GM18519 (cell line): ENCODE measurements around the gene KNTC1.
"Not testable (repeated sequence)": the region's sequence is repeated elsewhere in the genome, so short reads cannot be mapped to it uniquely, and the experiment has no call there.

Experiments used
- ATAC-seq: cut with Tn5 transposase; IDR thresholded peaks from one replicate; pipeline ENCODE4 v1.9.1; 2021; ENCODE audit warnings: mild to moderate bottlenecking, moderate library complexity; ENCODE audit not compliant: unreplicated experiment, low FRiP score

The KNTC1 gene

GRCh38 chr12:122558745-122559641, 31.9 kb downstream of the KNTC1 start:
- no peak for ATAC-seq

- ATAC-seq = no peak
These were observed 33.1 kb downstream of the KNTC1 start for GRCh38 chr12:122560138-122560537.

DNA sequence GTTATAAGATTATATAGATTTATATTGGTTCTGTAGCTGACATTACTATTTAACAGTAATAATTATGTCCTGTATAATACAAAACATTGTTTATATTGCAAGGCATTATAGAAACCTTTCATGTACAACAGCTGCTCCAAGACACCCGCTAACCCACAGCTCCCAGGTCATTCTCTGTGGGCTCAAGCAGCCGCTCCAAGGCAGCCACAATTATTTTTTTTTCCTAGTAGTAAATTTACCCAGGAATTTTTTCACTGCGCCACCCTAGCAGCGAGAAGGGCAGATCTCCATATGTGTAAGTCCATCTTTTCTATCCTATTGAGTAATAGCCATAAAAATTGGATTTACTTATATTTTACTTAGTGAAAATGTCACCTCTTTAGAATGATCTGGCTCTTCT, 36.3 kb downstream of the KNTC1 start:
- ATAC-seq = no peak

GRCh38 chr12:122566816-122567215, 39.8 kb downstream of the KNTC1 start:
- ATAC-seq = not testable (repeated sequence)

GRCh38 chr12:122569288-122569687, 42.2 kb downstream of the KNTC1 start:
- ATAC-seq = no peak

GRCh38 chr12:122570006-122570405, 43.0 kb downstream of the KNTC1 start:
- ATAC-seq = not testable (repeated sequence)

DNA sequence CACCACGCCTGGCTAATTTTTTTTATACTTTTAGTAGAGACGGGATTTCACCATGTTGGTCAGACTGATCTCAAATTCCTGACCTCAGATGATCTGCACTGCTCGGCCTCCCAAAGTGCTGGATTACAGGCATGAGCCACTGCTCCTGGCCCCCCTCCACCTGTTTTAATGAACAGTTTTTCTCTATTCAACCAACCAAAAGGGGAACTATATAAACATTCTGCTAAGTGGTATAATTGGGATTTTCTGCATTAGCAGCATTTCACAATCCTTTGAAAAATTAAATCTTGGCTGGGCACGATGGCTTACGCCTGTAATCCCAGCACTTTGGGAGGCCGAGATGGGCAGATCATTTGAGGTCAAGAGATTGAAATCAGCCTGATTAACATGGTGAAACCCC, 44.8 kb downstream of the KNTC1 start:
- ATAC-seq = no peak

DNA sequence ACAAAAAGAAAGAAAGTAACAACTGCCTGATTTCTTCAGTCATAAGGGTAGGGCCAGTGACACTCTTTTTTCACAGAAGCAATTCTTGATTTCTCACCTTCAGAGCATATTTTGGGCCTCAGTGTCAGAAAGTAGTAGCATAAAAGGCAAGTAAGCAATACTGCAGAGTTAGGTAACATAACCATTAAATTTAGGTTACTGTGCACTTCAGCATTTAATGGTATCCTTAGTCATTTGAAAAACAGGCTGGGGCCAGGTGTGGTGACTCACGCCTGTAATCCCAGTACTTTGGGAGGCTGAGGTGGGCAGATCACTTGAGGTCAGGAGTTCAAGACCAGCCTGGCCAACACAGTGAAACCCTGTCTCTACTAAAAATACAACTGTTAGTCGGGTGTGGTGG, 56.2 kb downstream of the KNTC1 start:
- not testable (repeated sequence) for ATAC-seq

- ATAC-seq = no peak
These were observed 57.3 kb downstream of the KNTC1 start for GRCh38 chr12:122584177-122584863.

GRCh38 chr12:122590990-122591389, 63.9 kb downstream of the KNTC1 start:
- ATAC-seq = no peak

GRCh38 chr12:122591966-122592365, 64.9 kb downstream of the KNTC1 start:
- ATAC-seq = not testable (repeated sequence)

GRCh38 chr12:122592543-122592942, 65.5 kb downstream of the KNTC1 start:
- ATAC-seq = not testable (repeated sequence)

- no peak for ATAC-seq
These were observed 66.9 kb downstream of the KNTC1 start for GRCh38 chr12:122593910-122594309.

DNA sequence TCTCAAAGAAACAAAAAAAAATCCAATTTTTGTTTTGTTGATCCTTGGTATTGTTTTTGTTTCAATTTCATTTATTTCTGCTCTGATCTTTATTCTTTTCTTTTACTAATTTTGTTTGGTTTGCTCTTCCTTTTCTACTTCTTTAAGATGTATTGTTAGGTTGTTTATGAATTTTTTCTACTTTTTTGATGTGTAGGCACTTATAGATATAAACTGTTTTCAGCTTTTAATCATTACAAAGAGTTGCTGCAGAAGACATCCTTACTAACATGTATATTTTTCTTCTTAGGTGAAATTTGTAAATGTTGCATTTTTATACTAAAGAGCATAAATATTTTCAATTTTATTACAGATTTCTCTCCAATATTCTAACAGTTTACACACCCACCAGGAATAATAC, 69.8 kb downstream of the KNTC1 start:
- ATAC-seq = no peak

DNA sequence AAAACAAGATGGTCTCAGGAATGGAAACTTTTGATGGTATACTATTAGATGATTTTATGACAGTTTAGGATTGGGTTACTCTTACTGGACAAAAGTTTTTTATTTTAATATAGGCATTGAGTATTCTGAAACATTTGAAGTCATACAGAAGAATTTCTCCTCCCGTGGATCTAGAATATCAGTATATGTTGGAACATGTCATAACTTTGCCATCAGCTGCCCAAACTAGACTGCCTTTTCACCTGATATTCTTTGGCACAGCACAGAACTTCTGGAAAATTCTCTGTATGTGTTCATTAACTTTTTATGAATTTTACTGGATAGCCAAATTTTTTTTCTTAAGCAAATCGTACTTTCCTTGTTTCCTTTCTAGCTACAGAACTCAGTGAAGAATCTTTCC, 75.4 kb downstream of the KNTC1 start:
- ATAC-seq = no peak

DNA sequence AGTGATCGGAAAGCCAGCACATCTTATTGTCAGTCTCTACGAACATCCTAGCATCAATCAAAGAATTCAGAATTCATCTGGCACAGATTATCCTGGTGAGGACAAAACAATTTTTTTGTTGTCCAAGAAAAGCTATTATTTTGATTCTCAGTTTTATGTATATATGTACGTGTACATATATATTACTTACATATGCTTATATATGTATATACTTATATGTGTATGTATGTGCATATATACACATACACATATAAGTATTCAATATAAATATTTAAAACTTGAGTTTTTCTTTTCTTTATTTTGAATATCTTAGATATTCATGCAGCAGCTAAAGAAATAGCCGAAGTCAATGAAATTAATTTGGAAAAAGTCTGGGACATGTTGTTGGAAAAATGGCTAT, 77.9 kb downstream of the KNTC1 start:
- ATAC-seq = no peak

DNA sequence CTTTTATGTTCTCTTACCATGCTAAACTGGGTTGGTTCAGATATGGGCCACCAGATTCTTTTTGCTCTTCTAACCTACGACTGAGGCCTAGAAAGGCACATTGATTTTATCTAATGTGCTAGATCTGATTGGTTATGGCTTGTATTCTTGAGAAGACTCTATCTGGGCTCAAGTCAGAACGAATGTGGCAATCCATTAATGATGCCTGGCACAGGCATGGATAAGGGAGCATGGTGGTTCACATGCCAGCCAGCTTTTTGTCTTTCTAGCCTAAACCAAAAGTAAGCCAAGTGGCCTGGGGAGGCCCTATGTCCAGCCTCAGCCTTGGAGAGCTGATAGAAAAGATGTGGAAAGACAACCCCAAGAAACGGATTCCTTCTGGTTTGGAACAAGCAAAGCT, 82.7 kb downstream of the KNTC1 start:
- ATAC-seq = no peak

- ATAC-seq = no peak
These were observed 83.2 kb downstream of the KNTC1 start for GRCh38 chr12:122610207-122610606.

DNA sequence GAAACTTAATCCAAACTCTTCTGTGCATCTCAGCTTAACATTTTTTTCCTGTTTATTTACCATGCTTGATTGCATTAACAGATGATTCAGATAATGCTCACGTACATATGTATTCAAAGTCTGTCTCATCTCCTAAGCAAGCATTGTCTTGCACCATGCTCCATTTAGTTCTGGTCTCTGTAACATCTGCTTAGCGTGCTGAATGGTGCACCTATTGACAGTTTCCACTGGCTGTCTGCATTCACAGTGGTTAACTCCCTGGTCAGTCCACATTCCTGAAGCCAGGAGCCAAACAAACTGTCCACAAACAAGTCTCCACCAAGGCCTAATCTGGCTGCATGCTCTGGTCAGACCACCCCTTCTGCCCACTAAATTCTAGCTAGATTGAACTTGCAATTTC, 83.9 kb downstream of the KNTC1 start:
- ATAC-seq = no peak

DNA sequence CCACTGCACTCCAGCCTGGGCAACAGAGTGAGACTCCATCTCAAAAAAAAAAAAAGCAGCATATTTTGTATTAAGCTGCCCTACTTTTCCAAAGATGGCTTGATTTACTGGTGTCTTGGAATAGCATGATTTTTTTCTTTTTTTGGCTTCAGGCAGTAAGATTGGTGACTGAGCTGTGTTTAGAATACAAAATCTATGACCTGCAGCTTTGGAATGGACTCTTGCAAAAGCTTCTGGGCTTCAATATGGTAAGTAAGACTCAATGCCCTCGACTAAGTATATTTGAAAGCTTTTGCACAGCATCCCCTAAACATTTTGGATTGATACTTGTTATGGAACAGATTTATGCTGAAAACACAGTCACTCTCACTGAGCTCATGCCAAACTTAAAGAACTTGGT, 87.8 kb downstream of the KNTC1 start:
- ATAC-seq = no peak

DNA sequence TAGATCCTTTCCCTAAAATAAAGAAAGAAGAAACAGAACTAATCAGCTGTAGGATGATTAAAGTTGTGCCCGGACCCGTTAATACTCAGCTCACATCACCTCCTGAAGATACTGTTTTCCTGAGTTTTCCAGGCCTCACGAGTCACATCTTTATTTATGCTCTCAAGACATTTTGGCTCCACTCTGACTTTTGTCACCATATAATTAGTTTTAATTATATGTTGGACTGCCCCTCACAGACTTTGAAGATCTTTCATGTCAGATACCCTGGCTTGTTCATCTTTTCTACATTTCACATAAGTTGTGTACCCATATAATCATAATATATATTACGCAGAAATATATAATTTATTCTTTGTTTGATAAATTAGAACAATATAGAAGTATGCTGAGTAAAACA, 88.7 kb downstream of the KNTC1 start:
- no peak for ATAC-seq

- no peak for ATAC-seq
These were observed 108.4 kb downstream of the KNTC1 start for GRCh38 chr12:122635471-122635870.
